H9 (cell line): Measurements from ENCODE around the gene LPCAT2. TPM values are rescaled to one million over a fixed set of nuclear protein-coding genes. Genes with fewer than 3 reads are reported as not detected.

Source experiments
- DNase-seq: peaks from one replicate; pipeline ENCODE4 v3.0.0-alpha.2; 2017
- H2AFZ ChIP-seq: one replicate; pipeline ENCODE4 v1.6.1; 2013; ENCODE audit warnings: mild to moderate bottlenecking, low read length, control low read depth, moderate library complexity
- H2AK5ac ChIP-seq: 2 replicates; pipeline ENCODE4 v1.6.1; 2013; ENCODE audit warnings: low read length, control low read depth, mixed read lengths; ENCODE audit not compliant: insufficient read length
- H2BK120ac ChIP-seq: one replicate; pipeline ENCODE4 v1.6.1; 2013; ENCODE audit warnings: low read depth, mild to moderate bottlenecking, low read length, control low read depth, inconsistent platforms; ENCODE audit not compliant: poor library complexity, severe bottlenecking
- H2BK12ac ChIP-seq: 2 replicates; pipeline ENCODE4 v1.6.1; 2013; ENCODE audit warnings: low read length, control low read depth, mixed read lengths, low read depth; ENCODE audit not compliant: insufficient read length
- H2BK15ac ChIP-seq: 2 replicates; pipeline ENCODE4 v1.6.1; 2013; ENCODE audit warnings: low read depth, low read length, control low read depth
- H2BK20ac ChIP-seq: one replicate; pipeline ENCODE4 v1.6.1; 2013; ENCODE audit warnings: low read depth, mild to moderate bottlenecking, low read length, control low read depth, inconsistent platforms; ENCODE audit not compliant: poor library complexity, severe bottlenecking
- H2BK5ac ChIP-seq: 2 replicates; pipeline ENCODE4 v1.6.1; 2013; ENCODE audit warnings: low read length, control low read depth, mixed read lengths; ENCODE audit not compliant: insufficient read length
- H3K14ac ChIP-seq: 2 replicates; pipeline ENCODE4 v1.6.1; 2013; ENCODE audit warnings: low read length, control low read depth; ENCODE audit not compliant: insufficient read depth
- H3K18ac ChIP-seq: 2 replicates; pipeline ENCODE4 v1.6.1; 2013; ENCODE audit warnings: low read depth, mild to moderate bottlenecking, mixed read lengths, low read length, control low read depth; ENCODE audit not compliant: insufficient read length
- H3K23ac ChIP-seq: 2 replicates; pipeline ENCODE4 v1.6.1; 2013; ENCODE audit warnings: low read length, control low read depth, mixed read lengths, low read depth; ENCODE audit not compliant: insufficient read length
- H3K23me2 ChIP-seq: 2 replicates; pipeline ENCODE4 v1.6.1; 2013; ENCODE audit warnings: low read depth, mild to moderate bottlenecking, mixed read lengths, low read length, control low read depth; ENCODE audit not compliant: insufficient read length, poor library complexity, severe bottlenecking
- H3K27ac ChIP-seq: 2 replicates; pipeline ENCODE4 v1.5.1; 2013; ENCODE audit warnings: low read length, control low read depth, mixed read lengths, low read depth; ENCODE audit not compliant: insufficient read length
- H3K27me3 ChIP-seq: 2 replicates; pipeline ENCODE4 v1.6.1; 2013; ENCODE audit warnings: low read length, control low read depth, inconsistent platforms; ENCODE audit not compliant: insufficient read depth
- H3K4ac ChIP-seq: 2 replicates; pipeline ENCODE4 v1.6.1; 2013; ENCODE audit warnings: low read depth, mild to moderate bottlenecking, control low read depth, inconsistent platforms, low read length, moderate library complexity
- H3K4me1 ChIP-seq: 2 replicates; pipeline ENCODE4 v1.6.1; 2013; ENCODE audit warnings: low read length, control low read depth, inconsistent platforms; ENCODE audit not compliant: insufficient read depth
- H3K4me2 ChIP-seq: 2 replicates; pipeline ENCODE4 v1.6.1; 2013; ENCODE audit warnings: low read length, control low read depth, mixed read lengths; ENCODE audit not compliant: insufficient read length, insufficient read depth
- H3K56ac ChIP-seq: 2 replicates; pipeline ENCODE4 v1.6.1; 2013; ENCODE audit warnings: low read depth, mild to moderate bottlenecking, mixed read lengths, low read length, control low read depth; ENCODE audit not compliant: insufficient read length
- H3K79me1 ChIP-seq: 2 replicates; pipeline ENCODE4 v1.6.1; 2013; ENCODE audit warnings: low read depth, mild to moderate bottlenecking, moderate library complexity, low read length, control low read depth, inconsistent platforms; ENCODE audit not compliant: insufficient read depth, poor library complexity, severe bottlenecking
- H3K79me2 ChIP-seq: 2 replicates; pipeline ENCODE4 v1.6.1; 2013; ENCODE audit warnings: low read length, control low read depth, inconsistent platforms; ENCODE audit not compliant: insufficient read depth
- H3K9ac ChIP-seq: 2 replicates; pipeline ENCODE4 v1.6.1; 2013; ENCODE audit warnings: low read length, control low read depth, mixed read lengths; ENCODE audit not compliant: insufficient read length; ENCODE audit errors: extremely low read depth
- H3K9me3 ChIP-seq: one replicate; pipeline ENCODE4 v1.6.1; 2013; ENCODE audit warnings: low read depth, low read length, inconsistent platforms; ENCODE audit not compliant: control insufficient read depth
- H3T11ph ChIP-seq: one replicate; pipeline ENCODE4 v1.6.1; 2013; ENCODE audit warnings: mild to moderate bottlenecking, low read length, control low read depth, inconsistent platforms
- H4K20me1 ChIP-seq: one replicate; pipeline ENCODE4 v1.6.1; 2013; ENCODE audit not compliant: control insufficient read depth, insufficient read length, insufficient read depth
- H4K5ac ChIP-seq: 2 replicates; pipeline ENCODE4 v1.6.1; 2013; ENCODE audit warnings: low read depth, mild to moderate bottlenecking, mixed read lengths, low read length, control low read depth; ENCODE audit not compliant: insufficient read length
- H4K8ac ChIP-seq: replicated peaks from 2 replicates; pipeline ENCODE4 v1.6.1; 2013; ENCODE audit warnings: low read length, control low read depth, mixed read lengths, low read depth; ENCODE audit not compliant: insufficient read length
- H4K91ac ChIP-seq: 2 replicates; pipeline ENCODE4 v1.6.1; 2013; ENCODE audit warnings: low read depth, mild to moderate bottlenecking, moderate library complexity, mixed read lengths, low read length, control low read depth; ENCODE audit not compliant: insufficient read length
- H3K27ac Mint-ChIP-seq, 3 experiments: 2 replicates in 2 of 3; 3 replicates in 1 of 3; pipeline ENCODE4 v1.8.0; 2020 to 2021; ENCODE audit warnings: mixed read lengths in 3 of 3, mild to moderate bottlenecking in 1 of 3, moderate library complexity in 1 of 3
- H3K27me3 Mint-ChIP-seq: 2 replicates; pipeline ENCODE4 v1.8.0; 2021; ENCODE audit warnings: low read depth, mild to moderate bottlenecking, moderate library complexity, mixed read lengths
- H3K36me3 Mint-ChIP-seq, 3 experiments: 2 replicates in 2 of 3; 3 replicates in 1 of 3; pipeline ENCODE4 v1.8.0; 2020 to 2021; ENCODE audit warnings: low read depth in 3 of 3, mixed read lengths in 3 of 3; ENCODE audit not compliant: insufficient read depth in 1 of 3
- H3K4me1 Mint-ChIP-seq, 2 experiments: 2 replicates each; pipeline ENCODE4 v1.8.0; 2020; ENCODE audit warnings: mixed read lengths in 2 of 2
- H3K4me3 Mint-ChIP-seq, 2 experiments: 2 replicates in 1 of 2; 3 replicates in 1 of 2; pipeline ENCODE4 v1.8.0; 2020 to 2021; ENCODE audit warnings: mild to moderate bottlenecking in 2 of 2, mixed read lengths in 2 of 2, moderate library complexity in 1 of 2
- H3K9me3 Mint-ChIP-seq, 2 experiments: 2 replicates in 1 of 2; 3 replicates in 1 of 2; pipeline ENCODE4 v1.8.0; 2020; ENCODE audit warnings: mild to moderate bottlenecking in 2 of 2, mixed read lengths in 2 of 2, moderate library complexity in 1 of 2
- WGBS: extraction: QIAGEN DNeasy Blood & Tissue Kit; methylation state at CpG from one replicate; pipeline ENCODE4 v1.1.7; 2013; ENCODE audit warnings: missing lambda C conversion rate, low lambda C conversion rate, mixed read lengths; ENCODE audit not compliant: insufficient read length; ENCODE audit errors: extremely low coverage; 5-methylcytosine and 5-hydroxymethylcytosine counted together
- total RNA-seq: library from RNA; stranded (reverse); gene quantifications from 2 replicates; pipeline ENCODE4 v1.2.1, GENCODE V29; 2021
- TF ChIP-seq, protein P1 (sequence below): fragments of 200-600 bp; sonication (generic); conservative IDR thresholded peaks from 3 replicates; pipeline ENCODE4 v1.8.0; 2021; ENCODE audit warnings: antibody characterized with exemption, mild to moderate bottlenecking

The LPCAT2 gene
- total RNA-seq, 1 experiment from 2014 or later: 2.8 TPM

DNA sequence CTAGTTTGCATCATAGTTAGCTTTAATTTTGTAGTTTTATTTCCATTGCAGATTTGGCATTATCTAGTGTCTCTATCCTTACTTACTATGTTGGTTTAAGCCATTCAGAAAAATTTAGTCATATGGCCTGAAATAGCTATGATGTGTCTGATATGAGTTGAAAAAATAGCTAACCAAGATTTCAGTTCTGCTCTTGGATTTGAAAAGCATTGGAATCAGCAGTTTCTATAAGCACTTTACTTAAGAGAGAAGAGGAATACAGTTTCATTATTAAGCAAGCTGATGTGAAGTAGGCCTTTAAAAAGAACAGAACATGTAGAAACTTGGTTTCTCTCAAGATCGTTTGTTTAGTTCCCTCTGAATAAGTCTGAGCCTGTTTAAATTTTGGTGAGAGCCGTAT, 25.9 kb downstream of the LPCAT2 start:
- H2AK5ac ChIP-seq: no peak overlapping the region
- no peak overlapping the region for H4K5ac ChIP-seq
- Mint-ChIP-seq H3K36me3 (peaks cover 0 to 2% (median 0%) of the 10 kb centered on the region in 3 experiments; a peak in 3 of 7 replicates), H3K4me1 (peaks cover 4% of the 10 kb centered on the region in 2 experiments; a peak in 2 of 4 replicates), H3K4me3 (no peak overlapping the region), H3K27me3 (no peaks in the 10 kb centered on the region), H3K9me3 (no peaks in the 10 kb centered on the region), H3K27ac (no peak overlapping the region)
- H3K4ac ChIP-seq: no peak overlapping the region
- no peak overlapping the region for H4K8ac ChIP-seq
- H3T11ph ChIP-seq: no peak overlapping the region
- no peak overlapping the region for H2BK120ac ChIP-seq
- no peak overlapping the region for H2AFZ ChIP-seq
- WGBS: no CpG with 5 or more reads among the region's 2 CpGs
- H3K4me1 ChIP-seq: no peaks in the 10 kb centered on the region
- H2BK5ac ChIP-seq: no peak overlapping the region
- no peak for DNase-seq
- H3K79me1 ChIP-seq: no peaks in the 10 kb centered on the region
- H2BK20ac ChIP-seq: no peak overlapping the region
- no peak overlapping the region for H3K27ac ChIP-seq
- TF ChIP-seq, protein P1, sequence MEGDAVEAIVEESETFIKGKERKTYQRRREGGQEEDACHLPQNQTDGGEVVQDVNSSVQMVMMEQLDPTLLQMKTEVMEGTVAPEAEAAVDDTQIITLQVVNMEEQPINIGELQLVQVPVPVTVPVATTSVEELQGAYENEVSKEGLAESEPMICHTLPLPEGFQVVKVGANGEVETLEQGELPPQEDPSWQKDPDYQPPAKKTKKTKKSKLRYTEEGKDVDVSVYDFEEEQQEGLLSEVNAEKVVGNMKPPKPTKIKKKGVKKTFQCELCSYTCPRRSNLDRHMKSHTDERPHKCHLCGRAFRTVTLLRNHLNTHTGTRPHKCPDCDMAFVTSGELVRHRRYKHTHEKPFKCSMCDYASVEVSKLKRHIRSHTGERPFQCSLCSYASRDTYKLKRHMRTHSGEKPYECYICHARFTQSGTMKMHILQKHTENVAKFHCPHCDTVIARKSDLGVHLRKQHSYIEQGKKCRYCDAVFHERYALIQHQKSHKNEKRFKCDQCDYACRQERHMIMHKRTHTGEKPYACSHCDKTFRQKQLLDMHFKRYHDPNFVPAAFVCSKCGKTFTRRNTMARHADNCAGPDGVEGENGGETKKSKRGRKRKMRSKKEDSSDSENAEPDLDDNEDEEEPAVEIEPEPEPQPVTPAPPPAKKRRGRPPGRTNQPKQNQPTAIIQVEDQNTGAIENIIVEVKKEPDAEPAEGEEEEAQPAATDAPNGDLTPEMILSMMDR: no peak
- no peaks in the 10 kb centered on the region for H3K23me2 ChIP-seq
- no peak overlapping the region for H3K18ac ChIP-seq
- H3K23ac ChIP-seq: no peak overlapping the region
- H4K20me1 ChIP-seq: no peaks in the 10 kb centered on the region
- no peak overlapping the region for H3K4me2 ChIP-seq
- H3K14ac ChIP-seq: no peak overlapping the region
- H4K91ac ChIP-seq: no peak overlapping the region
- no peak overlapping the region for H3K9ac ChIP-seq
- no peaks in the 10 kb centered on the region for H3K9me3 ChIP-seq
- no peak overlapping the region for H2BK15ac ChIP-seq
- no peak overlapping the region for H3K56ac ChIP-seq
- no peak overlapping the region for H2BK12ac ChIP-seq
- no peaks in the 10 kb centered on the region for H3K79me2 ChIP-seq
- no peaks in the 10 kb centered on the region for H3K27me3 ChIP-seq
